Endothelial cell of umbilical vein (primary cell): Measurements from ENCODE around the gene TMED8.

ENCODE experiments used
- CTCF ChIP-seq, 2 donors: IDR thresholded peaks; 1 replicate in 1 of 2; 2 replicates in 1 of 2; pipeline ENCODE4 v1.5.1; 2011; ENCODE audit warnings: low read length in 2 of 2, mild to moderate bottlenecking in 2 of 2, moderate library complexity in 2 of 2, control low read depth in 1 of 2, inconsistent platforms in 1 of 2, low read depth in 1 of 2; ENCODE audit not compliant: insufficient read depth in 1 of 2; ENCODE audit errors: extremely low read depth in 1 of 2
- EZH2 ChIP-seq: IDR thresholded peaks from 2 replicates; pipeline ENCODE4 v1.6.1; 2012; ENCODE audit warnings: borderline replicate concordance, low read depth, mild to moderate bottlenecking, moderate library complexity, low read length, inconsistent platforms; ENCODE audit not compliant: severe bottlenecking
- MAX ChIP-seq: IDR thresholded peaks from 2 replicates; pipeline ENCODE4 v1.6.1; 2011; ENCODE audit not compliant: insufficient read depth, insufficient read length
- MYC ChIP-seq: IDR thresholded peaks from one replicate; pipeline ENCODE4 v1.6.1; 2011; ENCODE audit warnings: mild to moderate bottlenecking, low read depth, low read length
- POLR2A ChIP-seq: IDR thresholded peaks from 2 replicates; pipeline ENCODE4 v1.6.1; 2012; ENCODE audit warnings: low read depth, mild to moderate bottlenecking, control low read depth, low read length
- POLR2AphosphoS5 ChIP-seq: IDR thresholded peaks from 2 replicates; pipeline ENCODE4 v1.6.1; 2012; ENCODE audit warnings: low read depth, mild to moderate bottlenecking, control low read depth, low read length, moderate library complexity; ENCODE audit not compliant: insufficient read depth

GRCh38 chr14:77316195-77316505, 60.7 kb downstream of the TMED8 start:
- TF ChIP-seq CTCF (IDR thresholded peaks at IDR 0.05; ENCODE audit: extremely low read depth in 1 of 2, insufficient read depth in 1 of 2, low read depth in 1 of 2, low read length in 2 of 2) (no peak), MYC (no peak), POLR2AphosphoS5 (no peak), EZH2 (no peak), POLR2A (no peak), MAX (no peak)
